Panc1 (cell line): ENCODE measurements around the gene RXRB. TPM values are rescaled to one million over a fixed set of nuclear protein-coding genes. Genes with fewer than 3 reads are reported as not detected.

Experiments used
- ATAC-seq: fragments of 200-7000 bp; cut with Tn5 transposase; 2 replicates; pipeline ENCODE4 v1.9.1; 2020; ENCODE audit warnings: mild to moderate bottlenecking, moderate library complexity
- BruUV-seq: library from RNA; stranded (reverse); fragments of 400-500 nt; replicated peaks from 2 replicates; lab custom pipeline; 2021; lab: Mats Ljungman, UMichigan
- CTCF ChIA-PET: fragments of 300-600 bp; sonication (Branson Sonifier 250); formaldehyde crosslinking; loops from one replicate; lab custom pipeline; 2022; ENCODE audit warnings: antibody characterized with exemption; lab: Charles Lee
- POLR2A ChIA-PET: fragments of 300-600 bp; sonication (Branson Sonifier 250); formaldehyde crosslinking; loops from one replicate; lab custom pipeline; 2022; ENCODE audit warnings: antibody characterized with exemption; lab: Charles Lee
- DNase-seq: peaks from one replicate; pipeline ENCODE4 v3.0.0-alpha.2; 2010; ENCODE audit warnings: low read depth, low spot score
- H3K27ac ChIP-seq: 2 replicates; pipeline ENCODE4 v1.5.1; 2011; ENCODE audit warnings: mild to moderate bottlenecking, low read length, inconsistent platforms
- H3K27me3 ChIP-seq: fragments of 200-500 bp; sonication (Bioruptor generic); 2 replicates; pipeline ENCODE4 v1.6.0; 2014; ENCODE audit warnings: low read length, inconsistent platforms; ENCODE audit not compliant: control insufficient read depth, insufficient read depth
- H3K36me3 ChIP-seq: fragments of 200-500 bp; sonication (Bioruptor generic); 2 replicates; pipeline ENCODE4 v1.5.1; 2014; ENCODE audit warnings: inconsistent platforms, mild to moderate bottlenecking, low read length, moderate library complexity; ENCODE audit not compliant: control insufficient read depth, insufficient read depth
- H3K4me1 ChIP-seq: 2 replicates; pipeline ENCODE4 v1.5.1; 2011; ENCODE audit warnings: inconsistent platforms, mild to moderate bottlenecking, low read length, moderate library complexity; ENCODE audit not compliant: control insufficient read depth, insufficient read depth
- H3K4me3 ChIP-seq, 2 experiments: 2 replicates each; pipeline ENCODE4 v1.5.1; 2011 to 2012; ENCODE audit warnings: low read depth in 2 of 2, low read length in 2 of 2, mild to moderate bottlenecking in 2 of 2, inconsistent platforms in 1 of 2, moderate library complexity in 1 of 2
- H3K9me3 ChIP-seq: fragments of 200-500 bp; sonication (Bioruptor generic); 2 replicates; pipeline ENCODE4 v1.5.1; 2014; ENCODE audit warnings: low read depth, mild to moderate bottlenecking, inconsistent platforms, low read length, moderate library complexity; ENCODE audit not compliant: control insufficient read depth, insufficient read depth
- POLR2AphosphoS5 ChIP-seq: IDR thresholded peaks from 2 replicates; pipeline ENCODE4 v1.6.1; 2012; ENCODE audit warnings: mild to moderate bottlenecking, low read depth, low read length, moderate library complexity
- SIN3A ChIP-seq: IDR thresholded peaks from 2 replicates; pipeline ENCODE4 v1.6.1; 2012; ENCODE audit warnings: low read depth, mild to moderate bottlenecking, low read length, moderate library complexity, borderline replicate concordance; ENCODE audit not compliant: insufficient read depth
- TCF7L2 ChIP-seq: IDR thresholded peaks from 2 replicates; pipeline ENCODE4 v1.6.1; 2011; ENCODE audit warnings: mild to moderate bottlenecking, low read depth, low read length, inconsistent platforms
- in situ Hi-C: cut with HindIII; loops from 2 replicates; pipeline ENCODE4 v1.10.0; 2016; ENCODE audit warnings: low sequenced_read_pairs, low pct_unique_long_range_greater_than_20kb
- intact Hi-C: fragments of 100-400 bp; cut with micrococcal nuclease; formaldehyde crosslinking; loops from one replicate; pipeline ENCODE4 v1.10.0; 2022; ENCODE audit not compliant: unreplicated experiment
- total RNA-seq: library from RNA; stranded (reverse); gene quantifications from one replicate; pipeline ENCODE4 v1.2.1, GENCODE V29; 2021; ENCODE audit not compliant: unreplicated experiment
- TF ChIP-seq, protein P1 (sequence below), 2 experiments: IDR thresholded peaks; 2 replicates each; pipeline ENCODE4 v1.6.1; 2011 to 2012; ENCODE audit warnings: low read depth in 2 of 2, control low read depth in 1 of 2, low read length in 1 of 2, mild to moderate bottlenecking in 1 of 2, moderate library complexity in 1 of 2; ENCODE audit not compliant: insufficient read depth in 1 of 2
- TF ChIP-seq, protein P2 (sequence below): fragments of 450-650 bp; IDR thresholded peaks from 2 replicates; pipeline ENCODE4 v1.5.1; 2017; ENCODE audit warnings: mild to moderate bottlenecking

The RXRB gene
- total RNA-seq, 1 experiment from 2014 or later, result 27.4 TPM

DNA sequence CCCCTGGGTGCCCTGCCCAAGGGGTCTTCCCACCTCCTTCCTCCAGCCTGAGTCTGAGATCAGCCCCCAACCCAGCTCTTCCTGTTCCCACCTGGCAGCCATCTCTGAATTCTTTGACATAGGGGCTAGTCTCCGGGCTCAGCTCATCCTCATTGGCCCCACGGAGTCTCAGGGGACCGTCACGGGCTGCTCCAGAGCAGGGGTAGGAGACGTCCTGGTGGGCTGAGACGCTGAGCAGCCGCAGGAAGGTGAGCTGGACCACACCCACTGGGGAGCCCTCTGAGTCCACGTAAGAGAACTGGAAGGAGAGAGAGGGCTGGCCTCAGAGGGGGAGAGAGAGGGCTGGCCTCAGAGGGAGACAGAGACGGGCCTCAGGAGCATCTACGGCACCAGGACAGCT, 36.3 kb downstream of the RXRB start:
- Histone ChIP-seq H3K4me3 (no peak overlapping the region), H3K36me3 (no peaks in the 10 kb centered on the region), H3K27ac (no peak overlapping the region), H3K9me3 (no peaks in the 10 kb centered on the region), H3K27me3 (no peaks in the 10 kb centered on the region), H3K4me1 (peaks cover 13% of the 10 kb centered on the region)
- in situ Hi-C loops, result no loop called here
- DNase-seq (no peak), ATAC-seq (no peak)
- intact Hi-C loops, result no loop called here
- ChIA-PET POLR2A (no interaction called here), CTCF (interaction anchor here (0.5 to 0.7 kb wide), 2 partner anchors 8 to 64 kb away, joined by 3 to 6 read pairs; no protein-coding TSS in a partner anchor)
- TF ChIP-seq, protein P1, sequence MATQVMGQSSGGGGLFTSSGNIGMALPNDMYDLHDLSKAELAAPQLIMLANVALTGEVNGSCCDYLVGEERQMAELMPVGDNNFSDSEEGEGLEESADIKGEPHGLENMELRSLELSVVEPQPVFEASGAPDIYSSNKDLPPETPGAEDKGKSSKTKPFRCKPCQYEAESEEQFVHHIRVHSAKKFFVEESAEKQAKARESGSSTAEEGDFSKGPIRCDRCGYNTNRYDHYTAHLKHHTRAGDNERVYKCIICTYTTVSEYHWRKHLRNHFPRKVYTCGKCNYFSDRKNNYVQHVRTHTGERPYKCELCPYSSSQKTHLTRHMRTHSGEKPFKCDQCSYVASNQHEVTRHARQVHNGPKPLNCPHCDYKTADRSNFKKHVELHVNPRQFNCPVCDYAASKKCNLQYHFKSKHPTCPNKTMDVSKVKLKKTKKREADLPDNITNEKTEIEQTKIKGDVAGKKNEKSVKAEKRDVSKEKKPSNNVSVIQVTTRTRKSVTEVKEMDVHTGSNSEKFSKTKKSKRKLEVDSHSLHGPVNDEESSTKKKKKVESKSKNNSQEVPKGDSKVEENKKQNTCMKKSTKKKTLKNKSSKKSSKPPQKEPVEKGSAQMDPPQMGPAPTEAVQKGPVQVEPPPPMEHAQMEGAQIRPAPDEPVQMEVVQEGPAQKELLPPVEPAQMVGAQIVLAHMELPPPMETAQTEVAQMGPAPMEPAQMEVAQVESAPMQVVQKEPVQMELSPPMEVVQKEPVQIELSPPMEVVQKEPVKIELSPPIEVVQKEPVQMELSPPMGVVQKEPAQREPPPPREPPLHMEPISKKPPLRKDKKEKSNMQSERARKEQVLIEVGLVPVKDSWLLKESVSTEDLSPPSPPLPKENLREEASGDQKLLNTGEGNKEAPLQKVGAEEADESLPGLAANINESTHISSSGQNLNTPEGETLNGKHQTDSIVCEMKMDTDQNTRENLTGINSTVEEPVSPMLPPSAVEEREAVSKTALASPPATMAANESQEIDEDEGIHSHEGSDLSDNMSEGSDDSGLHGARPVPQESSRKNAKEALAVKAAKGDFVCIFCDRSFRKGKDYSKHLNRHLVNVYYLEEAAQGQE (IDR thresholded peaks at IDR 0.05; ENCODE audit: insufficient read depth in 1 of 2, low read depth in 2 of 2, low read length in 1 of 2), result no peak
- TF ChIP-seq TCF7L2 (no peak), SIN3A (no peak), POLR2AphosphoS5 (no peak)
- TF ChIP-seq, protein P2, sequence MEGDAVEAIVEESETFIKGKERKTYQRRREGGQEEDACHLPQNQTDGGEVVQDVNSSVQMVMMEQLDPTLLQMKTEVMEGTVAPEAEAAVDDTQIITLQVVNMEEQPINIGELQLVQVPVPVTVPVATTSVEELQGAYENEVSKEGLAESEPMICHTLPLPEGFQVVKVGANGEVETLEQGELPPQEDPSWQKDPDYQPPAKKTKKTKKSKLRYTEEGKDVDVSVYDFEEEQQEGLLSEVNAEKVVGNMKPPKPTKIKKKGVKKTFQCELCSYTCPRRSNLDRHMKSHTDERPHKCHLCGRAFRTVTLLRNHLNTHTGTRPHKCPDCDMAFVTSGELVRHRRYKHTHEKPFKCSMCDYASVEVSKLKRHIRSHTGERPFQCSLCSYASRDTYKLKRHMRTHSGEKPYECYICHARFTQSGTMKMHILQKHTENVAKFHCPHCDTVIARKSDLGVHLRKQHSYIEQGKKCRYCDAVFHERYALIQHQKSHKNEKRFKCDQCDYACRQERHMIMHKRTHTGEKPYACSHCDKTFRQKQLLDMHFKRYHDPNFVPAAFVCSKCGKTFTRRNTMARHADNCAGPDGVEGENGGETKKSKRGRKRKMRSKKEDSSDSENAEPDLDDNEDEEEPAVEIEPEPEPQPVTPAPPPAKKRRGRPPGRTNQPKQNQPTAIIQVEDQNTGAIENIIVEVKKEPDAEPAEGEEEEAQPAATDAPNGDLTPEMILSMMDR, result no peak
- no TSS peak for BruUV-seq

DNA sequence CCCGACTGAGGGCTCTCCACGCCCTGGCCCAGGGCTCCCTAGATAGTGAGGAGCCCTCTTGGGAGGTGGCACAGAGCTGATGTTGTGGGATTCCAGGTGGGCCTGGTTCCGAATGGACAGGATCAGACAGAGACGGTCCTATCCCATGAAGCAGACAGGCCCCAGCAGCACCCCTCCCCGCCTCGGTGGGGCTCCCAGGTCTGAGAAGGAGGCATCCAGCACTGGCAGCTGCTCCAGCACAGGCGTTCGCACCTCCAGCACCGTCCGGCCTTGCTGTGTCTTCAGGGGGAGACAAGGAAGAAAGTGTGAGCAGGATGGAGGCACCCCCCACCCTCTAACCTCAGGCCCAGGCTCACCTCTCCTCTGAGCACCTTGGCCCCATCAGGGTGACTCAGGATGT, 36.9 kb downstream of the RXRB start:
- DNase-seq (no peak), ATAC-seq (no peak)
- Histone ChIP-seq H3K36me3 (no peaks in the 10 kb centered on the region), H3K4me3 (no peak overlapping the region), H3K4me1 (peaks cover 13% of the 10 kb centered on the region), H3K27ac (no peak overlapping the region), H3K9me3 (no peaks in the 10 kb centered on the region), H3K27me3 (no peaks in the 10 kb centered on the region)
- TF ChIP-seq SIN3A, result no peak
- ChIA-PET POLR2A (no interaction called here), CTCF (no interaction called here)
- intact Hi-C loops, result no loop called here
- no TSS peak for BruUV-seq
- in situ Hi-C loops, result no loop called here
